CD4-positive, alpha-beta T cell treated with Interleukin-15 for 4 hours (primary cell): ENCODE measurements around the gene SPATA9.
A peak's percentile ranks its signal among the peaks of the same experiment; 100 is the strongest.

Experiments
- DNase-seq: peaks from one replicate; pipeline ENCODE4 v3.0.0-alpha.2; 2020; ENCODE audit warnings: low spot score

Gene SPATA9

DNA sequence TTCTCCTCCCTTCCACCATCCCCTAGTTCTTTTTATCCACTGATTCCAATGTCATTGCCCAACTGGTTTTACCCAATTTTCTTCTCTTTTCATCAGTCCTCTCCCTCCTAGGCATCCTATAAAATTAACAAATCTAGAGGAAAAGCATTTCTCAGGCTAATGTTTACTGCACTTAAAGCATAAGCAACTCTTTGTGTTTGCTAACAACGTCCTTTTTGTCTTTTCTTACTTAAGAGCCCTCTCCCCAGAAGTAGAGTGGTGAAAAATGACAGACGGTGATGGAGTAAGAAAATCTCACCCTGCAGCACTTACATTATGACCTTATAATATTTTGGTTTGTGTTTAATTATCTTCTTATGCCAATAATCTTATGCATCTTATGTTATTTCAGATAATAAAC, 1.6 kb upstream of the SPATA9 start:
- DNase-seq: no peak

DNA sequence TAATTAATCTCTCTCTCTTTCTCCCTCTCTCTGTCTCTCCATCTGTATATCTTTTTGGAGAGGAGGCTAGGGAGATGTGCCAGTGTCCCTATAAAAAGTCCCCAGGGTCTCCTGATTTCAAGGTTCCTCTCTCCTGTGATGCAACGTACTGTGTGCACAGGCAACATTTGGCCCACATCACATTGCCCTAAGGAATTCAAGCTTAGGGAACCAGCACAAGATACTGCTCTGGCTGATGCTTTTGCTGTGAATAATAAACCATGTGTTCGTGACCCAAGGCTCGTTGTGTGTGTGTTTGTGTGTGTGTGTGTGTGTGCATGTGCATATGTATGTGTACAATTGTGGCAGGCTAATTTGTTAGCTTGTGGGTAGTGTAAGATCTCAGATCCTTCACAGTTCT, 9.7 kb downstream of the SPATA9 start:
- DNase-seq: no peak

- no peak for DNase-seq
Measured at GRCh38 chr5:95672641-95673040, 10.2 kb downstream of the SPATA9 start.

DNA sequence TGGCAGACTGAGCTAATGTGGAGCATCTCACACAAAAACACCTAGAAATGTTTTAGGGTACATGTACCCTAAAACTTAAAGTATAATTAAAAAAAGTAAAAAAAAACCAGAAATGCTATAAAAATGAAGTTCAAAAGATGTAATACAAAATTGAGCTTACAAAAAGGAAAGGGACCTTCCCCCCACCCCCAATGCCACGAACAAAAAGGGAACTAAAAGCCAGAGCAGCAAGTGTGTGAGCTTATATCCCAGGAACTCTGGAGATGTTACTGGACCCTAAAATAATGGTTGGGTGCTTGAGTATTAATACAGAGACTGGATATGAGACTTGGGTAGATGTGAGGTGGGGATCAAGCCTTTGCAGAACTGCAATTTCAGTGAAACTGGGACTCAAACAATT, 11.0 kb downstream of the SPATA9 start:
- no peak for DNase-seq

- no peak for DNase-seq
Measured at GRCh38 chr5:95670568-95670967, 12.2 kb downstream of the SPATA9 start.

DNA sequence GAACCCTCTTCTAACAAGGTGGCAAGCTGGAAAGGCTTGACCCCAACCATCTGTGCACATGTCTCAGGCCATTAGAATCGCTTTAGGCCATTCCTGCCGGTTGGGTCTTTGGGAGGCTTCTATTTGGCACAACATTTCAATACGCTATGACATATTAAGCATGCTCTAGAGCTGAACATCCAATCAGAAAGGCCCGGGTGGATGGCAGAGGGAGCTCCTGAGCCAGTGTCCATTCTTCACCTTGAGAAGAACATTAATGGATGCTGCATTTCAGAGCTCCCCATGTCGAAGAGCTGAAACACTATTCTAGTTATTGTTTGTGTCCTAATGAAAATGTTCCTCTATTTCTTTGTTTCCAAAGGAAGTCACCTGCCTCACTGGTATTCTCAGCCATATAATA, 12.8 kb downstream of the SPATA9 start:
- DNase-seq: no peak

GRCh38 chr5:95669540-95669939, 13.3 kb downstream of the SPATA9 start:
- DNase-seq: no peak

GRCh38 chr5:95668728-95669127, 14.1 kb downstream of the SPATA9 start:
- no peak for DNase-seq

- DNase-seq: no peak
Measured at GRCh38 chr5:95668216-95668615, 14.6 kb downstream of the SPATA9 start.

- no peak for DNase-seq
Measured at GRCh38 chr5:95667678-95668077, 15.1 kb downstream of the SPATA9 start.

- no peak for DNase-seq
Measured at GRCh38 chr5:95667061-95667618, 15.7 kb downstream of the SPATA9 start.

GRCh38 chr5:95664204-95664786, 18.5 kb downstream of the SPATA9 start:
- peak; percentile 50 for DNase-seq

DNA sequence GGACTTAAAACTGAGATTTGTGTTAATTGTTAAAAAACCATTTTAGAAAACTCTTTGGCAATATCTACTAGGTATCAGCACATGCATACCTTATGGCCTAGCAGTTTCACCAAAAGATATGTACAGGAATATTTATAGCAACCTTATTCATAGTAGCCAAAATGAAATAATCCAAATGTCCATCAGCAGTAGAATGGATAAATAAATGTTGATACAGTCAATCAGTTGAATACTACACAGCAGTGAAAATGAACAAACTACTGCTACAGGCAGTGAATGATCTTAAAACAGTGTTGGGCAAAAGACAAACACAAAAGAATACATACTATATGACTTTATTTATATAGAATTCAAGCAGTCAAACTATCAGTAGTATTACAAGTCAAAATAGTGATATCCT, 19.8 kb downstream of the SPATA9 start:
- DNase-seq: no peak

DNA sequence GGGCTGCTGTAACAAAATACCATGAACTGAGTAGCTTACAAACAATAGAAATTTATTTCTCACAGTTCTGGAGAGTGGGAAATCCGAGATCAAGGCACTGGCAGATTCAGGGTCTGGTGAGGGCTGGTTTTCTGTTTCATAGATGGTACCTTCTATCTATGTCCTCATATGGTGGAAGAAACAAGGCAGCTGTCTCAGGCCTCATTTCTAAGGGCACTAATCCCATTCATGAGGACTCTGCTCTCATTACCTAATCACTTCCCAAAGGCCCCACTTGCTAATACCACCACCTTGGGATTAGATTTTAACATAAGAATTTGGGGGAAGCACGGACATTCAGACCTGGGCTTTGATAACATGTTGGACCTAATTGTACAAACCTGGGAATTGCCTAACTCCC, 22.7 kb downstream of the SPATA9 start:
- DNase-seq: no peak

DNA sequence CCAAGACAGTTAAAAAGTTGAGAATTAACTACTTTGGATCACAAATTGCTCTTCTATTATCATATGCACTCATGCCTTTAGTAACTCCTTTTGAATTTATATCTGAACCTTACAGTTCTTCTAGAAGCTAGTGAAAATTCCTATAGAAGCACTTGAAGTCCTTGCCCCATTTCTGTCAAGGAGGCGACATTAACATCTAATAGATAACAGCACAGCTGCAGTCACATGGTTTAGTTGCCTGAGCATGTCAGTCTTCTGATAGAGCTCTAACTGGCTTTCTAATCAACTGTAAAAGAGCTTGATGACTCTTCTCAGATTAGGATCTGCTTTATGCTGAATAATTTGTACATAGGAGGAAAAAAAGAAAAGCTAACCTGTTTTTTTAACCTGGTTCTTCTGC, 27.2 kb downstream of the SPATA9 start:
- no peak for DNase-seq

DNA sequence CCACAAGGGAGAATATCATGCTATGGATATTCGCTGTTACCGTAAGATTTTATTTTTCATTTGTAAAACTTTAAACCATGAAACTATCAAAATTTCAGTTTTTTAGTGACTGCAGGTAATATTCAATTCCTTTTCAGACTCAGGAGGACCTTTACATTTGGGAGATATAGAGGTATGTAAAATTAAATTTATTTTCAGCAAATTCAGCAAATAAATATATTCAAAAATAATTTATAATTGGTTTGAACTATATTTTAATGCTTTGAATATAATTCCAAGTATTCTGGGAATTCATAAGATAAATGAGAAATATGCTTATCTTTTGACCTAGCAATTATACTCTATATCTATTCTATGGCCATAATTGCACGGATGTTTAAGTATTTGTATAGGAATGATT, 28.6 kb downstream of the SPATA9 start:
- DNase-seq: no peak

GRCh38 chr5:95652849-95653248, 29.9 kb downstream of the SPATA9 start:
- no peak for DNase-seq

DNA sequence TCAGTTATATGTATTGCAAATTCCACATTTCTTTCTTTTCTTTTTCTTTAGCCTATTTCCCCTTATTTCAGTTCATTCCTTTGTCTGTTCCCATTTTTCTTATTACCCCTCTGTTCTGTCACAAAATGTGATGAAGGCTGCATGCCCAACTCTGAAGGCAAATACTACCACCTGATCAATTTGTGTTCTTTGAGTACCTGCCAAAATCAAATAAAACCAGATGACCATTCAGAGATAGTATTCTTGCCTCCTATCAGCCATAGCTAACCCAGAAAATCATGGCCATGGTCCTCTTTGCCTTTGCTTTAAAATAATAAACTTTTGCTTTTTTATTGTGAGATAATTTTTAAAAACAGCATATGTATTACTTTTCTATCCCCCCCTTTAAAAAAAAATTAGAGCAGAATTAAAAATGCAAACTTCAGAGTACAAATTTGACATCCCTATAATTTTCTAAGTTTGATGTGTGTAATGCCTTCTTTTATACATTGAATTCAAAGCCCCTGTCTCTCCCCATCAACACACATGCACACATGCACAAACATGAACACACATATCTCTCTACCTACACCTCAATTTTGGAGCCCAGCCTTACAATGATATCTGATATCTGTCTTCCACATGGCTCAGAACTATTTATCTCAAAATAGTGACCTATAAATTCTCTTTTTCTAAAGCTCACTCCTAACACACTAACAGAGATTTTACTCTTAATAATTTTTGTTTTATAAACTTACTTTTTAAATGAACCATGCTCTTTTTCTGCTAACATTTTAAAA, 32.8 kb downstream of the SPATA9 start:
- no peak for DNase-seq

GRCh38 chr5:95649274-95649673, 33.5 kb downstream of the SPATA9 start:
- no peak for DNase-seq

- DNase-seq: peak; percentile 25
Measured at GRCh38 chr5:95647886-95648860, 34.6 kb downstream of the SPATA9 start.

- DNase-seq: peak; percentile 89
Measured at GRCh38 chr5:95646569-95647431, 36.0 kb downstream of the SPATA9 start, which contains the start of gene RFESD. Gene RFESD (plus strand): TSS chr5:95646777. CDS start chr5:95652272, 5,495 bp downstream.
